HEK293 (cell line): ENCODE data around the gene XKR3.

ENCODE experiments used
- CTCF ChIA-PET: fragments of 350-600 bp; formaldehyde crosslinking; extraction: SDS; loops from one replicate; lab custom pipeline; 2021; ENCODE audit warnings: antibody characterized with exemption; lab: Yijun Ruan, JAX
- POLR2A ChIA-PET: fragments of 300-600 bp; formaldehyde crosslinking; extraction: SDS; loops from one replicate; lab custom pipeline; 2020; ENCODE audit warnings: antibody characterized with exemption, inconsistent platforms; lab: Yijun Ruan, JAX
- H3K27ac ChIP-seq: fragments of 200-500 bp; sonication (Bioruptor generic); 2 replicates; pipeline ENCODE4 v1.5.1; 2014; ENCODE audit warnings: low read depth, low read length, control low read depth, inconsistent platforms; ENCODE audit errors: extremely low read depth
- H3K36me3 ChIP-seq, 2 experiments: fragments of 200-500 bp in 1 of 2; sonication (Bioruptor generic) in 1 of 2; 1 replicate in 1 of 2; 2 replicates in 1 of 2; pipeline ENCODE4 v1.5.1; 2014 to 2017; ENCODE audit warnings: inconsistent platforms in 2 of 2, low read length in 2 of 2; ENCODE audit not compliant: control insufficient read depth in 2 of 2, insufficient read depth in 1 of 2
- H3K4me1 ChIP-seq: fragments of 200-500 bp; sonication (Bioruptor generic); 2 replicates; pipeline ENCODE4 v1.5.1; 2014; ENCODE audit warnings: mild to moderate bottlenecking, low read length, inconsistent platforms; ENCODE audit not compliant: control insufficient read depth, insufficient read depth
- H3K4me3 ChIP-seq: 2 replicates; pipeline ENCODE4 v1.5.1; 2011; ENCODE audit warnings: low read depth, mild to moderate bottlenecking, control low read depth, low read length, moderate library complexity
- H3K9me3 ChIP-seq: fragments of 200-500 bp; sonication (Bioruptor generic); 2 replicates; pipeline ENCODE4 v1.5.1; 2014; ENCODE audit warnings: low read depth, low read length, inconsistent platforms; ENCODE audit not compliant: control insufficient read depth, insufficient read depth
- HOXA7 ChIP-seq: sonication (generic); formaldehyde crosslinking; IDR thresholded peaks from 2 replicates; pipeline ENCODE4 v1.8.1; 2022; ENCODE audit warnings: missing genetic modification reagents, borderline replicate concordance
- MYNN ChIP-seq: fragments of 450-650 bp; formaldehyde crosslinking; IDR thresholded peaks from 2 replicates; pipeline ENCODE4 v1.5.1; 2016; ENCODE audit warnings: missing biosample characterization, missing genetic modification characterization, borderline replicate concordance
- PRDM1 ChIP-seq: fragments of 450-650 bp; formaldehyde crosslinking; IDR thresholded peaks from 2 replicates; pipeline ENCODE4; 2016; ENCODE audit warnings: missing biosample characterization, missing genetic modification characterization
- SALL2 ChIP-seq: fragments of 450-650 bp; formaldehyde crosslinking; IDR thresholded peaks from 2 replicates; pipeline ENCODE4 v1.5.0; 2017; ENCODE audit warnings: missing biosample characterization, mild to moderate bottlenecking, missing genetic modification characterization, borderline replicate concordance
- ZBTB1 ChIP-seq: fragments of 450-650 bp; formaldehyde crosslinking; IDR thresholded peaks from 2 replicates; pipeline ENCODE4 v1.5.1; 2016; ENCODE audit warnings: missing biosample characterization, missing genetic modification characterization
- ZNF132 ChIP-seq: fragments of 450-650 bp; formaldehyde crosslinking; IDR thresholded peaks from 2 replicates; pipeline ENCODE4 v1.5.1; 2017; ENCODE audit warnings: missing biosample characterization, missing genetic modification characterization, borderline replicate concordance
- ZNF157 ChIP-seq: fragments of 450-650 bp; formaldehyde crosslinking; IDR thresholded peaks from 2 replicates; pipeline ENCODE4 v1.5.1; 2016; ENCODE audit warnings: missing biosample characterization, missing genetic modification characterization
- ZNF184 ChIP-seq: fragments of 450-650 bp; IDR thresholded peaks from 2 replicates; pipeline ENCODE4 v1.5.1; 2018; ENCODE audit warnings: missing biosample characterization, mild to moderate bottlenecking, missing genetic modification characterization
- ZNF2 ChIP-seq: fragments of 450-650 bp; formaldehyde crosslinking; IDR thresholded peaks from 2 replicates; pipeline ENCODE4 v1.5.1; 2016; ENCODE audit warnings: missing biosample characterization, missing genetic modification characterization
- ZNF266 ChIP-seq: fragments of 450-650 bp; formaldehyde crosslinking; IDR thresholded peaks from 2 replicates; pipeline ENCODE4 v1.5.1; 2016; ENCODE audit warnings: missing biosample characterization, missing genetic modification characterization, low read depth
- ZNF302 ChIP-seq: fragments of 450-650 bp; formaldehyde crosslinking; IDR thresholded peaks from 2 replicates; pipeline ENCODE4 v1.5.1; 2016; ENCODE audit warnings: missing biosample characterization, missing genetic modification characterization, low read depth
- ZNF366 ChIP-seq: fragments of 450-650 bp; formaldehyde crosslinking; conservative IDR thresholded peaks from 2 replicates; pipeline ENCODE4 v1.5.1; 2016; ENCODE audit warnings: missing biosample characterization, missing genetic modification characterization
- ZNF548 ChIP-seq: fragments of 450-650 bp; formaldehyde crosslinking; IDR thresholded peaks from 2 replicates; pipeline ENCODE4 v1.5.1; 2016; ENCODE audit warnings: missing biosample characterization, missing genetic modification characterization
- ZNF585B ChIP-seq: fragments of 450-650 bp; formaldehyde crosslinking; IDR thresholded peaks from 2 replicates; pipeline ENCODE4 v1.5.1; 2016; ENCODE audit warnings: missing biosample characterization, missing genetic modification characterization
- TF ChIP-seq, protein P1 (sequence below): fragments of 450-650 bp; formaldehyde crosslinking; IDR thresholded peaks from 2 replicates; pipeline ENCODE4 v1.5.1; 2016; ENCODE audit warnings: missing biosample characterization, missing genetic modification characterization, borderline replicate concordance
- TF ChIP-seq, protein P2 (sequence below): fragments of 450-650 bp; IDR thresholded peaks from 2 replicates; pipeline ENCODE4 v1.5.1; 2018; ENCODE audit warnings: missing biosample characterization, missing genetic modification characterization
- TF ChIP-seq, protein P3 (sequence below): fragments of 450-650 bp; formaldehyde crosslinking; IDR thresholded peaks from 2 replicates; pipeline ENCODE4 v1.5.1; 2016; ENCODE audit warnings: missing biosample characterization, missing genetic modification characterization
- TF ChIP-seq, protein P4 (sequence below): fragments of 450-650 bp; formaldehyde crosslinking; IDR thresholded peaks from 2 replicates; pipeline ENCODE4 v1.5.1; 2016; ENCODE audit warnings: missing biosample characterization, missing genetic modification characterization
- TF ChIP-seq, protein P5 (sequence below): fragments of 450-650 bp; formaldehyde crosslinking; IDR thresholded peaks from 2 replicates; pipeline ENCODE4 v1.5.1; 2016; ENCODE audit warnings: missing biosample characterization, missing genetic modification characterization
- TF ChIP-seq, protein P6 (sequence below): fragments of 450-650 bp; formaldehyde crosslinking; IDR thresholded peaks from 2 replicates; pipeline ENCODE4 v1.5.1; 2016; ENCODE audit warnings: missing biosample characterization, missing genetic modification characterization, borderline replicate concordance

XKR3 gene

DNA sequence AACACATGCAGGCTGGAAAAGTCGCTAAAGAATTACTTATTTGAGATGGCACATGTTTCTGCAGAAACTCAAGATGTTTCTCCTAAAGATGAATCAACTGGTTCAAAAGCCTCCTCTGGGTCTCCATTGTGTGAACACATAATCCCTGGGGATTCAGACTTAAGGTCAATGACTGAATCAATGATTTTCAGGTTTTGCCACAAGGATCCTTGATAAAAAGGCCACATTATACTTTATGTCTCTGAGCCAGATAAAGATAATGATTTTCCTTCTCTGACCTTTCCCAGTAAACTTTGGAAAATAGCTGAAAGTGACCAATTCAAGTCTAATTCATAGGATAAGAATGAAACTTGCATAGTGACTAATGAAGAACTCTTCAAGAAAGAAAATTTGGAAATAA, 2.3 kb upstream of the XKR3 start:
- no peak for TF ChIP-seq ZBTB1 (tag by site-specific recombination)
- TF ChIP-seq ZNF157 (tag by site-specific recombination) = no peak
- ChIA-PET POLR2A (no interaction called here), CTCF (no interaction called here)
- Histone ChIP-seq H3K4me3 (no peak overlapping the region), H3K9me3 (no peaks in the 10 kb centered on the region), H3K4me1 (no peaks in the 10 kb centered on the region), H3K36me3 (no peaks in the 10 kb centered on the region), H3K27ac (no peak overlapping the region)

DNA sequence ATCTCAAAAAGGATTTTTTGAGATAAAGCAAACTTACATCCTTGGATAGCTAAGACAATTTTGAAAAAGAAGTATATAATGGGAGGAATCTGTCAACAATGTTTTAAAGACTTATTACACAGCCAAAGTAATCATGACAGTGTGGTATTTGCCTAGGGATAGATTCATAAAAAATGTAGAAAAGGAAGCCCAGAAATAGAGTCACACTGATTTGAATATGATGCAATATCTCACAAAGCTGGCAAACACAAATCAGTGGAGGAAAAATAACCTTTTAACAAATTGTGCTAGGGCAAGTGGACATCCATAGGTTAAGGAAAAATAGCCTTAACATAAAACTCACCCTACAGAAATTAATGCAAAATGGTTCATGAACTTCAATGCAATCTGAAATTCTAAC, 6.0 kb downstream of the XKR3 start:
- no peak overlapping the region for H3K27ac ChIP-seq
- POLR2A ChIA-PET = no interaction called here
- CTCF ChIA-PET = no interaction called here
- TF ChIP-seq, protein P1, sequence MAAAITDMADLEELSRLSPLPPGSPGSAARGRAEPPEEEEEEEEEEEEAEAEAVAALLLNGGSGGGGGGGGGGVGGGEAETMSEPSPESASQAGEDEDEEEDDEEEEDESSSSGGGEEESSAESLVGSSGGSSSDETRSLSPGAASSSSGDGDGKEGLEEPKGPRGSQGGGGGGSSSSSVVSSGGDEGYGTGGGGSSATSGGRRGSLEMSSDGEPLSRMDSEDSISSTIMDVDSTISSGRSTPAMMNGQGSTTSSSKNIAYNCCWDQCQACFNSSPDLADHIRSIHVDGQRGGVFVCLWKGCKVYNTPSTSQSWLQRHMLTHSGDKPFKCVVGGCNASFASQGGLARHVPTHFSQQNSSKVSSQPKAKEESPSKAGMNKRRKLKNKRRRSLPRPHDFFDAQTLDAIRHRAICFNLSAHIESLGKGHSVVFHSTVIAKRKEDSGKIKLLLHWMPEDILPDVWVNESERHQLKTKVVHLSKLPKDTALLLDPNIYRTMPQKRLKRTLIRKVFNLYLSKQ (tag by site-specific recombination) = no peak
- TF ChIP-seq, protein P2, sequence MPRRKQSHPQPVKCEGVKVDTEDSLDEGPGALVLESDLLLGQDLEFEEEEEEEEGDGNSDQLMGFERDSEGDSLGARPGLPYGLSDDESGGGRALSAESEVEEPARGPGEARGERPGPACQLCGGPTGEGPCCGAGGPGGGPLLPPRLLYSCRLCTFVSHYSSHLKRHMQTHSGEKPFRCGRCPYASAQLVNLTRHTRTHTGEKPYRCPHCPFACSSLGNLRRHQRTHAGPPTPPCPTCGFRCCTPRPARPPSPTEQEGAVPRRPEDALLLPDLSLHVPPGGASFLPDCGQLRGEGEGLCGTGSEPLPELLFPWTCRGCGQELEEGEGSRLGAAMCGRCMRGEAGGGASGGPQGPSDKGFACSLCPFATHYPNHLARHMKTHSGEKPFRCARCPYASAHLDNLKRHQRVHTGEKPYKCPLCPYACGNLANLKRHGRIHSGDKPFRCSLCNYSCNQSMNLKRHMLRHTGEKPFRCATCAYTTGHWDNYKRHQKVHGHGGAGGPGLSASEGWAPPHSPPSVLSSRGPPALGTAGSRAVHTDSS = no peak
- no peak for TF ChIP-seq ZNF2 (tag by site-specific recombination)
- TF ChIP-seq ZNF585B = no peak
- TF ChIP-seq ZNF266 (tag by site-specific recombination) = no peak
- TF ChIP-seq ZNF366 = no peak
- TF ChIP-seq HOXA7 = no peak
- no peak for TF ChIP-seq ZNF184 (tag by site-specific recombination)
- TF ChIP-seq SALL2 (tag by site-specific recombination) = no peak
- TF ChIP-seq ZNF548 (tag by site-specific recombination) = no peak
- TF ChIP-seq, protein P3, sequence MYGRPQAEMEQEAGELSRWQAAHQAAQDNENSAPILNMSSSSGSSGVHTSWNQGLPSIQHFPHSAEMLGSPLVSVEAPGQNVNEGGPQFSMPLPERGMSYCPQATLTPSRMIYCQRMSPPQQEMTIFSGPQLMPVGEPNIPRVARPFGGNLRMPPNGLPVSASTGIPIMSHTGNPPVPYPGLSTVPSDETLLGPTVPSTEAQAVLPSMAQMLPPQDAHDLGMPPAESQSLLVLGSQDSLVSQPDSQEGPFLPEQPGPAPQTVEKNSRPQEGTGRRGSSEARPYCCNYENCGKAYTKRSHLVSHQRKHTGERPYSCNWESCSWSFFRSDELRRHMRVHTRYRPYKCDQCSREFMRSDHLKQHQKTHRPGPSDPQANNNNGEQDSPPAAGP = no peak
- TF ChIP-seq MYNN (tag by site-specific recombination) = no peak
- TF ChIP-seq, protein P4, sequence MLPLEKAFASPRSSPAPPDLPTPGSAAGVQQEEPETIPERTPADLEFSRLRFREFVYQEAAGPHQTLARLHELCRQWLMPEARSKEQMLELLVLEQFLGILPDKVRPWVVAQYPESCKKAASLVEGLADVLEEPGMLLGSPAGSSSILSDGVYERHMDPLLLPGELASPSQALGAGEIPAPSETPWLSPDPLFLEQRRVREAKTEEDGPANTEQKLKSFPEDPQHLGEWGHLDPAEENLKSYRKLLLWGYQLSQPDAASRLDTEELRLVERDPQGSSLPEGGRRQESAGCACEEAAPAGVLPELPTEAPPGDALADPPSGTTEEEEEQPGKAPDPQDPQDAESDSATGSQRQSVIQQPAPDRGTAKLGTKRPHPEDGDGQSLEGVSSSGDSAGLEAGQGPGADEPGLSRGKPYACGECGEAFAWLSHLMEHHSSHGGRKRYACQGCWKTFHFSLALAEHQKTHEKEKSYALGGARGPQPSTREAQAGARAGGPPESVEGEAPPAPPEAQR = no peak
- no peak for TF ChIP-seq PRDM1 (tag by site-specific recombination)
- TF ChIP-seq ZNF132 (tag by site-specific recombination) = no peak
- TF ChIP-seq, protein P5, sequence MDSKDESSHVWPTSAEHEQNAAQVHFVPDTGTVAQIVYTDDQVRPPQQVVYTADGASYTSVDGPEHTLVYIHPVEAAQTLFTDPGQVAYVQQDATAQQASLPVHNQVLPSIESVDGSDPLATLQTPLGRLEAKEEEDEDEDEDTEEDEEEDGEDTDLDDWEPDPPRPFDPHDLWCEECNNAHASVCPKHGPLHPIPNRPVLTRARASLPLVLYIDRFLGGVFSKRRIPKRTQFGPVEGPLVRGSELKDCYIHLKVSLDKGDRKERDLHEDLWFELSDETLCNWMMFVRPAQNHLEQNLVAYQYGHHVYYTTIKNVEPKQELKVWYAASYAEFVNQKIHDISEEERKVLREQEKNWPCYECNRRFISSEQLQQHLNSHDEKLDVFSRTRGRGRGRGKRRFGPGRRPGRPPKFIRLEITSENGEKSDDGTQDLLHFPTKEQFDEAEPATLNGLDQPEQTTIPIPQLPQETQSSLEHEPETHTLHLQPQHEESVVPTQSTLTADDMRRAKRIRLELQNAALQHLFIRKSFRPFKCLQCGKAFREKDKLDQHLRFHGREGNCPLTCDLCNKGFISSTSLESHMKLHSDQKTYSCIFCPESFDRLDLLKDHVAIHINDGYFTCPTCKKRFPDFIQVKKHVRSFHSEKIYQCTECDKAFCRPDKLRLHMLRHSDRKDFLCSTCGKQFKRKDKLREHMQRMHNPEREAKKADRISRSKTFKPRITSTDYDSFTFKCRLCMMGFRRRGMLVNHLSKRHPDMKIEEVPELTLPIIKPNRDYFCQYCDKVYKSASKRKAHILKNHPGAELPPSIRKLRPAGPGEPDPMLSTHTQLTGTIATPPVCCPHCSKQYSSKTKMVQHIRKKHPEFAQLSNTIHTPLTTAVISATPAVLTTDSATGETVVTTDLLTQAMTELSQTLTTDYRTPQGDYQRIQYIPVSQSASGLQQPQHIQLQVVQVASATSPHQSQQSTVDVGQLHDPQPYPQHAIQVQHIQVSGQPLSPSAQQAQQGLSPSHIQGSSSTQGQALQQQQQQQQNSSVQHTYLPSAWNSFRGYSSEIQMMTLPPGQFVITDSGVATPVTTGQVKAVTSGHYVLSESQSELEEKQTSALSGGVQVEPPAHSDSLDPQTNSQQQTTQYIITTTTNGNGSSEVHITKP (tag by site-specific recombination) = no peak
- no peak for TF ChIP-seq ZNF302
- TF ChIP-seq, protein P6, sequence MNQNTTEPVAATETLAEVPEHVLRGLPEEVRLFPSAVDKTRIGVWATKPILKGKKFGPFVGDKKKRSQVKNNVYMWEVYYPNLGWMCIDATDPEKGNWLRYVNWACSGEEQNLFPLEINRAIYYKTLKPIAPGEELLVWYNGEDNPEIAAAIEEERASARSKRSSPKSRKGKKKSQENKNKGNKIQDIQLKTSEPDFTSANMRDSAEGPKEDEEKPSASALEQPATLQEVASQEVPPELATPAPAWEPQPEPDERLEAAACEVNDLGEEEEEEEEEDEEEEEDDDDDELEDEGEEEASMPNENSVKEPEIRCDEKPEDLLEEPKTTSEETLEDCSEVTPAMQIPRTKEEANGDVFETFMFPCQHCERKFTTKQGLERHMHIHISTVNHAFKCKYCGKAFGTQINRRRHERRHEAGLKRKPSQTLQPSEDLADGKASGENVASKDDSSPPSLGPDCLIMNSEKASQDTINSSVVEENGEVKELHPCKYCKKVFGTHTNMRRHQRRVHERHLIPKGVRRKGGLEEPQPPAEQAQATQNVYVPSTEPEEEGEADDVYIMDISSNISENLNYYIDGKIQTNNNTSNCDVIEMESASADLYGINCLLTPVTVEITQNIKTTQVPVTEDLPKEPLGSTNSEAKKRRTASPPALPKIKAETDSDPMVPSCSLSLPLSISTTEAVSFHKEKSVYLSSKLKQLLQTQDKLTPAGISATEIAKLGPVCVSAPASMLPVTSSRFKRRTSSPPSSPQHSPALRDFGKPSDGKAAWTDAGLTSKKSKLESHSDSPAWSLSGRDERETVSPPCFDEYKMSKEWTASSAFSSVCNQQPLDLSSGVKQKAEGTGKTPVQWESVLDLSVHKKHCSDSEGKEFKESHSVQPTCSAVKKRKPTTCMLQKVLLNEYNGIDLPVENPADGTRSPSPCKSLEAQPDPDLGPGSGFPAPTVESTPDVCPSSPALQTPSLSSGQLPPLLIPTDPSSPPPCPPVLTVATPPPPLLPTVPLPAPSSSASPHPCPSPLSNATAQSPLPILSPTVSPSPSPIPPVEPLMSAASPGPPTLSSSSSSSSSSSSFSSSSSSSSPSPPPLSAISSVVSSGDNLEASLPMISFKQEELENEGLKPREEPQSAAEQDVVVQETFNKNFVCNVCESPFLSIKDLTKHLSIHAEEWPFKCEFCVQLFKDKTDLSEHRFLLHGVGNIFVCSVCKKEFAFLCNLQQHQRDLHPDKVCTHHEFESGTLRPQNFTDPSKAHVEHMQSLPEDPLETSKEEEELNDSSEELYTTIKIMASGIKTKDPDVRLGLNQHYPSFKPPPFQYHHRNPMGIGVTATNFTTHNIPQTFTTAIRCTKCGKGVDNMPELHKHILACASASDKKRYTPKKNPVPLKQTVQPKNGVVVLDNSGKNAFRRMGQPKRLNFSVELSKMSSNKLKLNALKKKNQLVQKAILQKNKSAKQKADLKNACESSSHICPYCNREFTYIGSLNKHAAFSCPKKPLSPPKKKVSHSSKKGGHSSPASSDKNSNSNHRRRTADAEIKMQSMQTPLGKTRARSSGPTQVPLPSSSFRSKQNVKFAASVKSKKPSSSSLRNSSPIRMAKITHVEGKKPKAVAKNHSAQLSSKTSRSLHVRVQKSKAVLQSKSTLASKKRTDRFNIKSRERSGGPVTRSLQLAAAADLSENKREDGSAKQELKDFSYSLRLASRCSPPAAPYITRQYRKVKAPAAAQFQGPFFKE = no peak

More for the DNA sequence above, 6.0 kb downstream of the XKR3 start:
- no peaks in the 10 kb centered on the region for H3K4me1 ChIP-seq
- no peak overlapping the region for H3K4me3 ChIP-seq
- H3K9me3 ChIP-seq = no peaks in the 10 kb centered on the region
- no peaks in the 10 kb centered on the region for H3K36me3 ChIP-seq
